ENCODE measurements around the gene RCOR1.
"Not testable (repeated sequence)": the region's sequence is repeated elsewhere in the genome, so short reads cannot be mapped to it uniquely, and the experiment has no call there.

RCOR1 gene

GRCh38 chr14:102759456-102760187, 167.2 kb downstream of the RCOR1 start:
- H3K4me3 ChIP-seq (ENCODE audit: low read depth, low read length), result no peak overlapping the region
- no peaks in the 10 kb centered on the region for H3K27me3 ChIP-seq
- no peak for TF ChIP-seq CTCF (IDR thresholded peaks at IDR 0.05; ENCODE audit: low read depth, low read length)
- H3K36me3 ChIP-seq, result no peaks in the 10 kb centered on the region
- no peaks in the 10 kb centered on the region for H3K9me3 ChIP-seq
- peak; percentile 55 for DNase-seq
- no peaks in the 10 kb centered on the region for H3K4me1 ChIP-seq

DNA sequence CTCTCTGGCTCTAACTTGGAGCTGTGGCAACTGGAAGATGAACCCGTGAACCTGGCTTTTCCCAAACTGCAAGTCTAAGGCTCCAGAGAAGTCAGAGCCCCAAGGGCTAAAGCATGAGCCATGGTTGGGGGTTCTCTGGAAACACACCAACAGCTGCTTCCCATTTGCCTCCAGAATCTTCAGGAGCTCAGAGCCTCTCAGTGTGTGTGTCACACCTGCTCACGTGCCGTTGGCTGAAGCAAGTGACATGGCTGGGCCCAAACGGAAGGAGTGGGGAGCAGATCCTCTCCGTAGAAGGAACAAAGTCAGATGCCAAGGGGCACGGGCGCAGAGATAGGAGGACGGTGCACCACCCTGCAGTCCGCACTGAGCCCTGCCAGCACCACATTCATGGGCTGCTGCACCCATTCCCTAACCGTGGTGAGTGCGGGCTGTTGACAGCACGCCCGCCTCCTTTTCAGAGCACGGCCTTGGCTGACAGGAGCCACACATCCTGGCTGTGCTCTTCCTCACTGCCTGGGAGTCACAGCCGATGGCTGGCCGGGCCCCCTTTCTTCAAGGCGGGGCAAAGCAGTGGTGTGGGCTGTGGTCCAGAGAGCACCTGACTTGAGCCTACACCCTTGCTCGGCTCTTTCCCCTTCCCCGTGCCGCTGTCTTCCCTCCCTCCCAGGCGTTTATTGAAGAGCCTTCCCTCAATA, 168.2 kb downstream of the RCOR1 start:
- no peaks in the 10 kb centered on the region for H3K36me3 ChIP-seq
- no peaks in the 10 kb centered on the region for H3K4me1 ChIP-seq
- DNase-seq, result no peak
- TF ChIP-seq CTCF (IDR thresholded peaks at IDR 0.05; ENCODE audit: low read depth, low read length), result no peak
- no peak overlapping the region for H3K4me3 ChIP-seq (ENCODE audit: low read depth, low read length)
- H3K9me3 ChIP-seq, result no peaks in the 10 kb centered on the region
- H3K27me3 ChIP-seq, result no peaks in the 10 kb centered on the region

DNA sequence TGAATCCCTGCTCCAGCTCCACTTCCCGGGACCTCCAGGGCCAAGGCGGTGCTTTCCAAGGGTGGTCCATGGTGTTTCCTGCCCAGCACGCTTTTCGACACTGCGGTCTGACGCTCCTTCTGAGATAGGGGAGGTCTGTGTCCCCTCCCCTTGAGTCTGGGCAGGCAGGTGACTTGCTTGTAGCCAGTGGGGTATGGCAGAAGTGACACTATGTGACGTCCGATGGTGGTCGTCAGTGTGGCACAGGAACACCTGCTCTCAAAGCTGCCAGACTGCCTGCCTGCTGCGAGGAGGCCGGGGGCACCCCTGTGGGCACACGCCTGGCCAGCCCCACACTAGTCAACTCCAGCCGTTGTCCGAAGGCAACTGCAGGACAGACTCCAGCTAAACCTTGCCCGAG, 168.8 kb downstream of the RCOR1 start:
- Histone ChIP-seq H3K4me3 (ENCODE audit: low read depth, low read length) (no peak overlapping the region), H3K4me1 (no peaks in the 10 kb centered on the region), H3K27me3 (no peaks in the 10 kb centered on the region), H3K36me3 (no peaks in the 10 kb centered on the region), H3K9me3 (no peaks in the 10 kb centered on the region)
- TF ChIP-seq CTCF (IDR thresholded peaks at IDR 0.05; ENCODE audit: low read depth, low read length), result no peak
- no peak for DNase-seq

DNA sequence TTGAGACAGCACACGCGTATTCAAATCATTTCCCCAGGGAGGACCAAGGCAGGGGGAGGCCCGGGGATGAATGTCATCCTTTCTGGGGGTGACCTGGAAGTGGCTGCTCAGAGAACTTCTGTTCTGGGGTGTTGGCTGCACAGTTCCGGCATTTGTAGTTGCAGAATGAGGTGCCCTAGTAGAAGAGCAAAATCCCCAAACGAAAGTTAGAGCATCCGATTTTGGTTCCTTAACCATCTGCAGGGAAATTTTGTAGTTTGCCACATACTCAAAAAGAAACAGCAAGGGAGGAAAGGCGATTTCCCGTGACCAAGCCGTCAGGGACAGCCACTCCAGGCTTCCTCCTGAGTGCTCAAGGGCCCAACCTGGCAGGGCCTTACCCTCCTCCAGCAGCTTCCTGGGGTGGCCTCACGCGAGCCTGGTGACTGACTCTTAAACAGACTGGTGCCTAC, 171.8 kb downstream of the RCOR1 start:
- Histone ChIP-seq H3K36me3 (no peaks in the 10 kb centered on the region), H3K9me3 (no peaks in the 10 kb centered on the region), H3K27me3 (no peaks in the 10 kb centered on the region), H3K4me3 (ENCODE audit: low read depth, low read length) (no peak overlapping the region), H3K4me1 (no peaks in the 10 kb centered on the region)
- no peak for DNase-seq
- TF ChIP-seq CTCF (IDR thresholded peaks at IDR 0.05; ENCODE audit: low read depth, low read length), result no peak

DNA sequence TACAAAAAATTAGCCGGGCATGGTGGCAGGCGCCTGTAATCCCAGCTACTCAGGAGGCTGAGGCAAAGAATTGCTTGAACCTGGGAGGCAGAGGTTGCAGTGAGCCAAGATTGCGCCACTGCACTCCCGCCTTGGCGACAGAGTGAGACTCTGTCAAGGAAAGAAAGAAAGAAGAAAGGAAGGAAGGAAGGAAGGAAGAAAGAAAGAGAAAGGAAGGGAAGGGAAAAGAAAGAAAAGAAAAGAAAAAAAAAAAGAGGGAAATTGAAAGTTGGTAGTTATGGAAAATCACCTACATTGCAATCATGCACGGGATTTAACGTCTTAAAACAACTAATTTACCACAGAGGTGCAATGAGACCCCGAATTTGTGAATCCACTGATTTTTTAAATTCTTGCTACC, 173.3 kb downstream of the RCOR1 start:
- H3K4me1 ChIP-seq; H3K27me3 ChIP-seq; H3K9me3 ChIP-seq; H3K4me3 ChIP-seq (ENCODE audit: low read depth, low read length); DNase-seq; H3K36me3 ChIP-seq: not testable (repeated sequence)

DNA sequence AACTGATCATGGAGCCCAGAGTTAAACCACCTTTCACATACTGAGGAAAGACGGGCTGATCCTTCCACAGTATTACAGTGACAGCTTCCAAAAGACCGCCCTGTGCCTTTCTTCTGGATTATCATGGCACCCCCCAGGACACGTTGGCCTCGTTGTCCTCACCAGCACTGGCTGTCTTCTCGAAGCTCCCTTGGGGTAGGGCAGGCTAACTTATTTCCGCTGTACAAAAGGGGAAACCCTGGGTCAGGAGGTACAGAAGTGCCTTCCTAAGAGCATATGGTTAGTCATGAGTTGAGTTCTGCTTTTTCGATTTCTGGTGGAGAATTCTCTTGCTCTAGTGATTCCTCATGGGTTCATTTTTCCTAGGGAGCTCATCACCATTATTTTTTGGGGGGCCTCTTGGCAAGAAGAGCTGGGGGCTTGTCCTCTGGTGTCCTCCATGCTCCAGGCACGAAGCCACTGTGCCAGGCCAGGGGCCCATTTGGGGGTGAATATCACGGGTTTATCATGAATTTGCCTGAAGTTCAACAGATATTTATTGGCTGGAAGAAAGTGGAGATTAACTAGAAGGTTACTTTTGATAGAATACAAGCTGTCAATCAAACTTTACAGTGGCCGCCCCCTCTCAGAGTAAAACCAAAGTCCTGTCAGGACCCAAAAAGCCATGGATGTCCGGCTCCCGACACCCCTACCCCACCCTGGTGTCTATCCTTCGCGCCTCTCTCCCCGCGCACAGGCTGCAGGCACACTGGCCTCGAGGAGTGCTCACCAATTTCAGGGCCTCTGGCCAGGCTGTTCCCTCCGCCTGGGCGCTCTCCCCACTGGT, 176.0 kb downstream of the RCOR1 start:
- TF ChIP-seq CTCF (IDR thresholded peaks at IDR 0.05; ENCODE audit: low read depth, low read length), result no peak
- H3K27me3 ChIP-seq, result no peaks in the 10 kb centered on the region
- no peaks in the 10 kb centered on the region for H3K9me3 ChIP-seq
- H3K4me1 ChIP-seq, result no peaks in the 10 kb centered on the region
- H3K4me3 ChIP-seq (ENCODE audit: low read depth, low read length), result no peak overlapping the region
- no peaks in the 10 kb centered on the region for H3K36me3 ChIP-seq
- no peak for DNase-seq

Measured in BE2C (cell line).